ENCODE measurements around the gene SLCO2A1.

Gene SLCO2A1

GRCh38 chr3:134004841-134005240, 24.9 kb downstream of the SLCO2A1 start:
- no peak for TF ChIP-seq CTCF (IDR thresholded peaks at IDR 0.05)

GRCh38 chr3:134003066-134003465, 26.7 kb downstream of the SLCO2A1 start:
- no peak for TF ChIP-seq CTCF (IDR thresholded peaks at IDR 0.05)

- no peak for TF ChIP-seq CTCF (IDR thresholded peaks at IDR 0.05)
Measured at GRCh38 chr3:134002306-134002705, 27.4 kb downstream of the SLCO2A1 start.

GRCh38 chr3:134001251-134001650, 28.5 kb downstream of the SLCO2A1 start:
- TF ChIP-seq CTCF (IDR thresholded peaks at IDR 0.05), result no peak

GRCh38 chr3:133999891-134000685, 29.6 kb downstream of the SLCO2A1 start:
- TF ChIP-seq CTCF (IDR thresholded peaks at IDR 0.05), result no peak

- TF ChIP-seq CTCF (IDR thresholded peaks at IDR 0.05), result no peak
Measured at GRCh38 chr3:133998691-133999241, 31.0 kb downstream of the SLCO2A1 start.

- TF ChIP-seq CTCF (IDR thresholded peaks at IDR 0.05), result no peak
Measured at GRCh38 chr3:133997871-133998635, 31.7 kb downstream of the SLCO2A1 start.
